Keratinocyte (primary cell): Measurements from ENCODE around the gene C1orf52. TPM values are rescaled to one million over a fixed set of nuclear protein-coding genes. Genes with fewer than 3 reads are reported as not detected.

Experiments used
- DNase-seq: peaks from one replicate; pipeline ENCODE4 v3.0.0-alpha.2; 2011; ENCODE audit warnings: low read depth, missing footprints, low spot score
- FAIRE-seq: peaks from 2 replicates; lab custom pipeline; 2011; peaks lifted over from hg19 to GRCh38; lab: Jason Lieb, UNC
- H2AFZ ChIP-seq: 2 replicates; pipeline ENCODE4 v1.6.0; 2012; ENCODE audit warnings: low read length, control low read depth, inconsistent platforms; ENCODE audit not compliant: control insufficient read depth
- H3K27ac ChIP-seq: 2 replicates; pipeline ENCODE4 v1.5.1; 2011; ENCODE audit warnings: low read length; ENCODE audit not compliant: control insufficient read depth, insufficient read depth
- H3K27me3 ChIP-seq: 3 replicates; pipeline ENCODE4 v1.6.0; 2011; ENCODE audit warnings: low read length; ENCODE audit not compliant: control insufficient read depth, insufficient read depth; ENCODE audit errors: extremely low read depth
- H3K36me3 ChIP-seq, 2 experiments: 2 replicates in 1 of 2; 3 replicates in 1 of 2; pipeline ENCODE4 v1.5.1; 2011; ENCODE audit warnings: low read length in 2 of 2, mild to moderate bottlenecking in 1 of 2; ENCODE audit not compliant: control insufficient read depth in 2 of 2, insufficient read depth in 2 of 2; ENCODE audit errors: extremely low read depth in 1 of 2
- H3K4me1 ChIP-seq: 3 replicates; pipeline ENCODE4 v1.5.1; 2011; ENCODE audit warnings: low read length; ENCODE audit not compliant: control insufficient read depth, insufficient read depth; ENCODE audit errors: extremely low read depth
- H3K4me2 ChIP-seq: 3 replicates; pipeline ENCODE4 v1.6.0; 2011; ENCODE audit warnings: low read depth, low read length; ENCODE audit not compliant: control insufficient read depth, insufficient read depth; ENCODE audit errors: extremely low read depth
- H3K4me3 ChIP-seq, 3 experiments: fragments of 200-600 bp in 1 of 3; sonication (generic) in 1 of 3; 2 replicates in 2 of 3; 3 replicates in 1 of 3; pipeline ENCODE4 v1.5.1; 2011 to 2016; ENCODE audit warnings: low read length in 3 of 3, mild to moderate bottlenecking in 3 of 3, control low read depth in 2 of 3, inconsistent platforms in 1 of 3, low read depth in 1 of 3, mixed read lengths in 1 of 3, mixed run types in 1 of 3, moderate library complexity in 1 of 3; ENCODE audit not compliant: control insufficient read depth in 2 of 3, insufficient read depth in 2 of 3; ENCODE audit errors: extremely low read depth in 1 of 3
- H3K79me2 ChIP-seq: 2 replicates; pipeline ENCODE4 v1.6.0; 2012; ENCODE audit warnings: low read length; ENCODE audit not compliant: control insufficient read depth, insufficient read depth
- H3K9ac ChIP-seq: 3 replicates; pipeline ENCODE4 v1.6.0; 2011; ENCODE audit warnings: low read length; ENCODE audit not compliant: control insufficient read depth, insufficient read depth; ENCODE audit errors: extremely low read depth
- H3K9me1 ChIP-seq: 3 replicates; pipeline ENCODE4 v1.6.0; 2011; ENCODE audit warnings: low read length; ENCODE audit not compliant: control insufficient read depth, insufficient read depth; ENCODE audit errors: extremely low read depth
- H3K9me3 ChIP-seq: 2 replicates; pipeline ENCODE4 v1.5.1; 2012; ENCODE audit warnings: low read depth, low read length; ENCODE audit not compliant: control insufficient read depth
- H4K20me1 ChIP-seq: 3 replicates; pipeline ENCODE4 v1.6.0; 2011; ENCODE audit warnings: low read length; ENCODE audit not compliant: control insufficient read depth, insufficient read depth; ENCODE audit errors: extremely low read depth
- EZH2 ChIP-seq: IDR thresholded peaks from one replicate; pipeline ENCODE4 v1.6.1; 2012; ENCODE audit warnings: inconsistent platforms, mild to moderate bottlenecking, low read length, moderate library complexity
- dilution Hi-C: fragments of 300-500 bp; cut with MboI; formaldehyde crosslinking; loops from one replicate; pipeline ENCODE4 v1.7.0; 2020; ENCODE audit warnings: low sequenced_read_pairs; ENCODE audit not compliant: extremely low pct_ligation_motif_present
- polyA plus RNA-seq, 5 experiments: library from polyadenylated mRNA; depleted of rRNA in 3 of 5; stranded (reverse) in 3 of 5; stranded (forward) in 1 of 5; unstranded in 1 of 5; fragments of >200 nt; gene quantifications; 1 replicate in 1 of 5; 2 replicates in 3 of 5; 3 replicates in 1 of 5; pipeline versions ENCODE4 v1.2.1 to v1.2.3, GENCODE V29; 2011 to 2012; ENCODE audit warnings: missing spikeins in 2 of 5, low read depth in 1 of 5, low replicate concordance in 1 of 5
- TF ChIP-seq, protein P1 (sequence below), 3 experiments: IDR thresholded peaks in 1 of 3; conservative IDR thresholded peaks in 1 of 3; optimal IDR thresholded peaks in 1 of 3; 2 replicates in 2 of 3; 3 replicates in 1 of 3; pipeline versions ENCODE3 to v1.5.1; 2011; ENCODE audit warnings: low read length in 3 of 3, mild to moderate bottlenecking in 3 of 3, moderate library complexity in 2 of 3, control low read depth in 1 of 3, inconsistent platforms in 1 of 3; ENCODE audit not compliant: insufficient read depth in 2 of 3; ENCODE audit errors: extremely low read depth in 1 of 3

C1orf52 gene
- polyA plus RNA-seq, 1 donor (not counting 4 experiments of a cell fraction or from before 2014, with no cell fraction given), result 27.3 TPM

GRCh38 chr1:85274969-85275453, 15.5 kb upstream of the C1orf52 start:
- Histone ChIP-seq H3K27ac (peak overlapping the region; percentile 99), H3K27me3 (no peaks in the 10 kb centered on the region), H3K4me2 (peak overlapping the region; percentile 93), H4K20me1 (peaks cover 2% of the 10 kb centered on the region), H3K4me3 (peak overlapping the region; percentile 77 to 100 (median 96)), H3K9ac (peak overlapping the region; percentile 100), H2AFZ (no peak overlapping the region), H3K79me2 (peaks cover 63% of the 10 kb centered on the region), H3K9me1 (peaks cover 5% of the 10 kb centered on the region), H3K4me1 (peaks cover 45% of the 10 kb centered on the region), H3K36me3 (peaks cover 6 to 7% of the 10 kb centered on the region in 2 experiments), H3K9me3 (no peaks in the 10 kb centered on the region)
- FAIRE-seq, result peak; percentile 46
- TF ChIP-seq, protein P1, sequence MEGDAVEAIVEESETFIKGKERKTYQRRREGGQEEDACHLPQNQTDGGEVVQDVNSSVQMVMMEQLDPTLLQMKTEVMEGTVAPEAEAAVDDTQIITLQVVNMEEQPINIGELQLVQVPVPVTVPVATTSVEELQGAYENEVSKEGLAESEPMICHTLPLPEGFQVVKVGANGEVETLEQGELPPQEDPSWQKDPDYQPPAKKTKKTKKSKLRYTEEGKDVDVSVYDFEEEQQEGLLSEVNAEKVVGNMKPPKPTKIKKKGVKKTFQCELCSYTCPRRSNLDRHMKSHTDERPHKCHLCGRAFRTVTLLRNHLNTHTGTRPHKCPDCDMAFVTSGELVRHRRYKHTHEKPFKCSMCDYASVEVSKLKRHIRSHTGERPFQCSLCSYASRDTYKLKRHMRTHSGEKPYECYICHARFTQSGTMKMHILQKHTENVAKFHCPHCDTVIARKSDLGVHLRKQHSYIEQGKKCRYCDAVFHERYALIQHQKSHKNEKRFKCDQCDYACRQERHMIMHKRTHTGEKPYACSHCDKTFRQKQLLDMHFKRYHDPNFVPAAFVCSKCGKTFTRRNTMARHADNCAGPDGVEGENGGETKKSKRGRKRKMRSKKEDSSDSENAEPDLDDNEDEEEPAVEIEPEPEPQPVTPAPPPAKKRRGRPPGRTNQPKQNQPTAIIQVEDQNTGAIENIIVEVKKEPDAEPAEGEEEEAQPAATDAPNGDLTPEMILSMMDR (optimal IDR thresholded peaks at IDR 0.05 in 1 of 3, IDR thresholded peaks at IDR 0.05 in 1 of 3, conservative IDR thresholded peaks at IDR 0.05 in 1 of 3; ENCODE audit: extremely low read depth in 1 of 3, insufficient read depth in 2 of 3, low read length in 3 of 3), result no peak
- no peak for TF ChIP-seq EZH2
- dilution Hi-C loops, result no loop called here
- no peak for DNase-seq

DNA sequence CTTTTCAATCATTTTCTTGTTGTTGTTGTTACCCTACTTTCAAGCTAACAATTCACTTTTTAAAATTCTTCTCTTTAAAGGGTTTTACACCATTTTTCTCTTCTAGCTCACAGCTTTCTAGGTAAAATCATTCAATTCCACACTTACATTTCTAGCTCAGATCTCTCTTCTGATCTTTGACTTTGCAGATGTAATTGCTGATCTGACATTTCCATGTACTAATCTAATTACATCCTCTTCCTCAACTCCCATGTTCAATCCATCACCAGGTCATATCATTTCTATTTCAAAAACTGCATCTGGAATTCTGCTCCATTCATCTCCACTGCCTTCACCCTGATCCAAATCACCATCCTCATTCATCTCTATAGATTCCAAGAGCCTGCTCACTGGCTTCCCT, 13.9 kb upstream of the C1orf52 start:
- H3K79me2 ChIP-seq, result peaks cover 77% of the 10 kb centered on the region
- dilution Hi-C loops, result no loop called here
- TF ChIP-seq, protein P1 (optimal IDR thresholded peaks at IDR 0.05 in 1 of 3, IDR thresholded peaks at IDR 0.05 in 1 of 3, conservative IDR thresholded peaks at IDR 0.05 in 1 of 3; ENCODE audit: extremely low read depth in 1 of 3, insufficient read depth in 2 of 3, low read length in 3 of 3), result no peak
- TF ChIP-seq EZH2, result no peak
- H4K20me1 ChIP-seq, result peaks cover 7% of the 10 kb centered on the region
- no peak overlapping the region for H3K27ac ChIP-seq
- peaks cover 16 to 19% of the 10 kb centered on the region in 2 experiments for H3K36me3 ChIP-seq
- peak overlapping the region; percentile 77 to 100 (median 96) for H3K4me3 ChIP-seq
- FAIRE-seq, result no peak
- H3K9me1 ChIP-seq, result peaks cover 5% of the 10 kb centered on the region
- H3K27me3 ChIP-seq, result no peaks in the 10 kb centered on the region
- H3K4me2 ChIP-seq, result peak overlapping the region; percentile 93
- H3K9me3 ChIP-seq, result no peaks in the 10 kb centered on the region
- peak overlapping the region; percentile 100 for H3K9ac ChIP-seq
- DNase-seq, result no peak
- H2AFZ ChIP-seq, result no peak overlapping the region
- peaks cover 32% of the 10 kb centered on the region for H3K4me1 ChIP-seq
